Trophoblast cell (in vitro differentiated cells and primary cell): Measurements from ENCODE around the gene NDUFS3. TPM values are rescaled to one million over a fixed set of nuclear protein-coding genes. Genes with fewer than 3 reads are reported as not detected.
"Not testable (repeated sequence)": the region's sequence is repeated elsewhere in the genome, so short reads cannot be mapped to it uniquely, and the experiment has no call there.

Source experiments
- DNase-seq, 2 donors: peaks; one replicate each; pipeline ENCODE4 v3.0.0-alpha.2; 2016
- H2AFZ ChIP-seq: 2 replicates; pipeline ENCODE4 v1.6.1; 2013; ENCODE audit warnings: low read length, moderate library complexity, mild to moderate bottlenecking; ENCODE audit not compliant: insufficient read depth, poor library complexity
- H2AK5ac ChIP-seq: 2 replicates; pipeline ENCODE4 v1.6.1; 2013; ENCODE audit warnings: mild to moderate bottlenecking, low read length
- H2BK120ac ChIP-seq: 2 replicates; pipeline ENCODE4 v1.6.1; 2013; ENCODE audit warnings: low read length, mild to moderate bottlenecking, moderate library complexity; ENCODE audit not compliant: insufficient read depth, poor library complexity
- H2BK12ac ChIP-seq: 2 replicates; pipeline ENCODE4 v1.6.1; 2013; ENCODE audit warnings: mild to moderate bottlenecking, low read length, moderate library complexity
- H2BK5ac ChIP-seq: 2 replicates; pipeline ENCODE4 v1.6.1; 2013; ENCODE audit warnings: low read length, low read depth, moderate library complexity, mild to moderate bottlenecking; ENCODE audit not compliant: poor library complexity
- H3K14ac ChIP-seq: 2 replicates; pipeline ENCODE4 v1.6.1; 2013; ENCODE audit warnings: mild to moderate bottlenecking, low read length
- H3K18ac ChIP-seq: 2 replicates; pipeline ENCODE4 v1.6.1; 2013; ENCODE audit warnings: mild to moderate bottlenecking, low read length
- H3K23ac ChIP-seq: 2 replicates; pipeline ENCODE4 v1.6.1; 2013; ENCODE audit warnings: low read length
- H3K27ac ChIP-seq: 2 replicates; pipeline ENCODE4 v1.5.1; 2013; ENCODE audit warnings: low read depth, mild to moderate bottlenecking, inconsistent platforms, low read length, moderate library complexity
- H3K27me3 ChIP-seq: 2 replicates; pipeline ENCODE4 v1.6.1; 2013; ENCODE audit warnings: inconsistent platforms, mild to moderate bottlenecking, low read length, moderate library complexity; ENCODE audit not compliant: insufficient read depth
- H3K36me3 ChIP-seq, 2 experiments: 1 replicate in 1 of 2; 2 replicates in 1 of 2; pipeline ENCODE4 v1.6.1; 2013; ENCODE audit warnings: low read length in 2 of 2, mild to moderate bottlenecking in 2 of 2, moderate library complexity in 1 of 2; ENCODE audit not compliant: insufficient read depth in 2 of 2, control insufficient read depth in 1 of 2
- H3K4ac ChIP-seq: 2 replicates; pipeline ENCODE4 v1.6.1; 2013; ENCODE audit warnings: low read depth, mild to moderate bottlenecking, low read length, moderate library complexity
- H3K4me1 ChIP-seq, 2 experiments: 1 replicate in 1 of 2; 2 replicates in 1 of 2; pipeline ENCODE4 v1.6.1; 2013; ENCODE audit warnings: low read length in 2 of 2, mild to moderate bottlenecking in 2 of 2, moderate library complexity in 1 of 2; ENCODE audit not compliant: insufficient read depth in 2 of 2, control insufficient read depth in 1 of 2
- H3K4me2 ChIP-seq: 2 replicates; pipeline ENCODE4 v1.6.1; 2013; ENCODE audit warnings: inconsistent platforms, mild to moderate bottlenecking, low read length, moderate library complexity
- H3K4me3 ChIP-seq: 2 replicates; pipeline ENCODE4 v1.5.1; 2013; ENCODE audit warnings: mild to moderate bottlenecking, low read depth, low read length, inconsistent platforms
- H3K79me1 ChIP-seq: one replicate; pipeline ENCODE4 v1.6.1; 2013; ENCODE audit warnings: low read length
- H3K79me2 ChIP-seq: 2 replicates; pipeline ENCODE4 v1.6.1; 2013; ENCODE audit warnings: low read length, mild to moderate bottlenecking; ENCODE audit not compliant: control insufficient read depth, insufficient read depth, poor library complexity
- H3K9ac ChIP-seq: 2 replicates; pipeline ENCODE4 v1.6.1; 2013; ENCODE audit warnings: mild to moderate bottlenecking, low read length
- H3K9me3 ChIP-seq: 2 replicates; pipeline ENCODE4 v1.6.1; 2013; ENCODE audit warnings: low read depth, mild to moderate bottlenecking, control low read depth, inconsistent platforms, low read length; ENCODE audit not compliant: insufficient read depth
- H4K12ac ChIP-seq: 2 replicates; pipeline ENCODE4 v1.6.1; 2013; ENCODE audit warnings: low read depth, mild to moderate bottlenecking, low read length, moderate library complexity
- H4K8ac ChIP-seq: 2 replicates; pipeline ENCODE4 v1.6.1; 2013; ENCODE audit warnings: low read depth, mild to moderate bottlenecking, low read length, moderate library complexity
- H4K91ac ChIP-seq: one replicate; pipeline ENCODE4 v1.6.1; 2013; ENCODE audit warnings: low read depth, mild to moderate bottlenecking, low read length, moderate library complexity
- WGBS: extraction: QIAGEN DNeasy Blood & Tissue Kit; methylation state at CpG from one replicate; pipeline ENCODE4 v1.1.7; 2013; ENCODE audit warnings: missing lambda C conversion rate; ENCODE audit not compliant: insufficient read length, insufficient coverage; ENCODE audit errors: extremely low coverage; 5-methylcytosine and 5-hydroxymethylcytosine counted together
- polyA plus RNA-seq: library from polyadenylated mRNA; stranded (reverse); fragments of 200-250 nt; gene quantifications from 2 replicates; pipeline ENCODE4 v1.2.3, GENCODE V29; 2013

The NDUFS3 gene
- 82.0 and 83.5 TPM in 2 replicates for polyA plus RNA-seq

- Histone ChIP-seq H3K4me2 (peak within 1 kb of the TSS; percentile 67), H3K27ac (peak within 1 kb of the TSS; percentile 66), H4K91ac (peak within 1 kb of the TSS; percentile 78), H3K36me3 (peaks cover 30 to 39% of the 10 kb centered on the region in 2 experiments), H2AFZ (peak within 1 kb of the TSS; percentile 78), H3K23ac (no peak within 1 kb of the TSS), H3K4me3 (peak within 1 kb of the TSS; percentile 95), H4K8ac (peak within 1 kb of the TSS; percentile 92), H3K14ac (peak within 1 kb of the TSS; percentile 89), H3K9ac (peak within 1 kb of the TSS; percentile 90), H4K12ac (peak within 1 kb of the TSS; percentile 81), H2BK12ac (no peak within 1 kb of the TSS), H3K4ac (peak within 1 kb of the TSS; percentile 67), H2BK5ac (peak within 1 kb of the TSS; percentile 71), H3K79me2 (peaks cover 6% of the 10 kb centered on the region), H2AK5ac (peak within 1 kb of the TSS; percentile 16), H3K18ac (peak within 1 kb of the TSS; percentile 91), H3K9me3 (no peaks in the 10 kb centered on the region), H3K79me1 (peaks cover 5% of the 10 kb centered on the region), H2BK120ac (peak within 1 kb of the TSS; percentile 69), H3K4me1 (peaks cover 0 to 9% of the 10 kb centered on the region in 2 experiments), H3K27me3 (no peaks in the 10 kb centered on the region)
- peak; percentile 86 to 97 for DNase-seq
- WGBS, result no CpG with 5 or more reads among the region's 72 CpGs
These were observed at the start of gene NDUFS3, which contains the start of gene KBTBD4 for GRCh38 chr11:47578524-47579494. Gene NDUFS3, plus strand, starts transcription at chr11:47579074. Its CDS starts 18 bp downstream, at chr11:47579092. Gene KBTBD4, minus strand, starts transcription at chr11:47578970. Its CDS starts 19 bp downstream, at chr11:47578951.

GRCh38 chr11:47529951-47530350 is 48.9 kb upstream of the NDUFS3 start:
- no peak overlapping the region for H3K23ac ChIP-seq
- WGBS, result no CpG with 5 or more reads among the region's 4 CpGs

GRCh38 chr11:47530721-47531120 is 48.2 kb upstream of the NDUFS3 start:
- no CpG with 5 or more reads among the region's 9 CpGs for WGBS
- H3K23ac ChIP-seq, result not testable (repeated sequence)

More at GRCh38 chr11:47529951-47530350, 48.9 kb upstream of the NDUFS3 start:
- Histone ChIP-seq H3K9ac (no peak overlapping the region), H3K79me1 (no peaks in the 10 kb centered on the region), H4K8ac (no peak overlapping the region), H2AK5ac (no peak overlapping the region), H3K79me2 (peaks cover 22% of the 10 kb centered on the region), H4K91ac (no peak overlapping the region), H3K36me3 (peaks cover 0 to 2% of the 10 kb centered on the region in 2 experiments), H3K27me3 (no peaks in the 10 kb centered on the region), H3K4me2 (no peak overlapping the region), H3K18ac (no peak overlapping the region), H2AFZ (no peak overlapping the region), H2BK5ac (no peak overlapping the region), H2BK120ac (no peak overlapping the region), H4K12ac (no peak overlapping the region), H3K4me1 (peaks cover 3 to 5% of the 10 kb centered on the region in 2 experiments), H3K9me3 (no peaks in the 10 kb centered on the region), H3K4me3 (no peak overlapping the region), H3K14ac (no peak overlapping the region), H2BK12ac (no peak overlapping the region), H3K4ac (peak overlapping the region; percentile 43), H3K27ac (no peak overlapping the region)
- DNase-seq, result no peak

GRCh38 chr11:47531666-47532065 is 47.2 kb upstream of the NDUFS3 start:
- H3K9me3 ChIP-seq, result no peaks in the 10 kb centered on the region
- H3K4me3 ChIP-seq, result no peak overlapping the region
- peaks cover 1 to 3% of the 10 kb centered on the region in 2 experiments for H3K36me3 ChIP-seq
- no peak overlapping the region for H2BK120ac ChIP-seq
- peaks cover 19% of the 10 kb centered on the region for H3K79me2 ChIP-seq
- H3K4me2 ChIP-seq, result no peak overlapping the region
- H3K79me1 ChIP-seq, result no peaks in the 10 kb centered on the region
- H4K12ac ChIP-seq, result no peak overlapping the region
- H3K4me1 ChIP-seq, result no peaks in the 10 kb centered on the region
- no peak overlapping the region for H3K14ac ChIP-seq
- DNase-seq, result no peak
- H3K27me3 ChIP-seq, result no peaks in the 10 kb centered on the region
- no peak overlapping the region for H2AK5ac ChIP-seq
- H3K23ac ChIP-seq, result no peak overlapping the region
- no peak overlapping the region for H2AFZ ChIP-seq
- H3K18ac ChIP-seq, result no peak overlapping the region
- no peak overlapping the region for H4K91ac ChIP-seq
- H2BK12ac ChIP-seq, result no peak overlapping the region
- H3K9ac ChIP-seq, result no peak overlapping the region
- no peak overlapping the region for H3K27ac ChIP-seq
- no peak overlapping the region for H3K4ac ChIP-seq
- H4K8ac ChIP-seq, result no peak overlapping the region
- WGBS, result no CpG with 5 or more reads among the region's 3 CpGs
- no peak overlapping the region for H2BK5ac ChIP-seq

More at GRCh38 chr11:47530721-47531120, 48.2 kb upstream of the NDUFS3 start:
- H4K91ac ChIP-seq, H3K79me1 ChIP-seq, H4K12ac ChIP-seq, H3K36me3 ChIP-seq, H2BK5ac ChIP-seq, H3K9me3 ChIP-seq, H2BK120ac ChIP-seq, H3K18ac ChIP-seq, H2AK5ac ChIP-seq, H2BK12ac ChIP-seq, DNase-seq, H3K27me3 ChIP-seq, H3K27ac ChIP-seq, H3K9ac ChIP-seq, H3K4me3 ChIP-seq, H3K14ac ChIP-seq, H2AFZ ChIP-seq, H4K8ac ChIP-seq, H3K4me2 ChIP-seq, H3K4me1 ChIP-seq: not testable (repeated sequence)
- peaks cover 22% of the 10 kb centered on the region for H3K79me2 ChIP-seq
- H3K4ac ChIP-seq, result peak overlapping the region; percentile 84
